ENCODE data around the gene HEG1. TPM values are rescaled to one million over a fixed set of nuclear protein-coding genes. Genes with fewer than 3 reads are reported as not detected.

HEG1 gene
- total and polyA plus RNA-seq, 11 donors: 23.7 to 211 (median 111) TPM

DNA sequence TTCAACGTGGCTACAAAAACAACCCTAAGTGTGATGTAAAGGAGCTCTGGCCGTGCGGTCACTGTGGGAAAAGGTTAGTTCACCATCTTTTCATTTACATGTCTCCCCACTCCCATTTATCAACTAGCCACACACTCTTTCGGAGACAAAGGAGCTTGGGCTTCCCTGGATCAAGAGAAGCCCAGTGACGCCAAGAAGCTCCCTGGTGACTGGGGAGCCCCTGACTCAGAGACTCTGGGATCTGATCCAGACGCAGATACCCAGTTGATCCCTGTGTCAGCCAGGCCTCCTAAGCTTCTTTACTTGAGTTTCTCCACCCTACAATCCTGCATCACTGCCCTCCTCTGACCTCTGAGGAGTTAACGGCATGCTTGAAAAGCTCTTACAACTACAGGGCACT, 43.9 kb downstream of the HEG1 start:
- no peak for DNase-seq
- Histone ChIP-seq H3K4me3 (no peak overlapping the region), H3K27me3 (no peaks in the 10 kb centered on the region), H3K4me1 (peaks cover 0 to 31% (median 14%) of the 10 kb centered on the region in 12 donors), H3K9me3 (no peaks in the 10 kb centered on the region), H3K36me3 (peaks cover 0 to 100% (median 96%) of the 10 kb centered on the region in 9 donors), H3K27ac (no peak overlapping the region)
- WGBS, 4 donors: 73 to 79% (median 78%) methylated on average over 7 of the region's 7 CpGs
- ATAC-seq: no peak
- intact Hi-C loops (cut with DNase I): loop anchor here in 1 of 10 donors (5.0 kb wide), 1 partner anchor 40 kb away; no protein-coding TSS in a partner anchor
- TF ChIP-seq POLR2A (IDR thresholded peaks at IDR 0.05): no peak
- TF ChIP-seq, protein P1, sequence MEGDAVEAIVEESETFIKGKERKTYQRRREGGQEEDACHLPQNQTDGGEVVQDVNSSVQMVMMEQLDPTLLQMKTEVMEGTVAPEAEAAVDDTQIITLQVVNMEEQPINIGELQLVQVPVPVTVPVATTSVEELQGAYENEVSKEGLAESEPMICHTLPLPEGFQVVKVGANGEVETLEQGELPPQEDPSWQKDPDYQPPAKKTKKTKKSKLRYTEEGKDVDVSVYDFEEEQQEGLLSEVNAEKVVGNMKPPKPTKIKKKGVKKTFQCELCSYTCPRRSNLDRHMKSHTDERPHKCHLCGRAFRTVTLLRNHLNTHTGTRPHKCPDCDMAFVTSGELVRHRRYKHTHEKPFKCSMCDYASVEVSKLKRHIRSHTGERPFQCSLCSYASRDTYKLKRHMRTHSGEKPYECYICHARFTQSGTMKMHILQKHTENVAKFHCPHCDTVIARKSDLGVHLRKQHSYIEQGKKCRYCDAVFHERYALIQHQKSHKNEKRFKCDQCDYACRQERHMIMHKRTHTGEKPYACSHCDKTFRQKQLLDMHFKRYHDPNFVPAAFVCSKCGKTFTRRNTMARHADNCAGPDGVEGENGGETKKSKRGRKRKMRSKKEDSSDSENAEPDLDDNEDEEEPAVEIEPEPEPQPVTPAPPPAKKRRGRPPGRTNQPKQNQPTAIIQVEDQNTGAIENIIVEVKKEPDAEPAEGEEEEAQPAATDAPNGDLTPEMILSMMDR (IDR thresholded peaks at IDR 0.05): no peak

GRCh38 chr3:125010393-125010792, 45.4 kb downstream of the HEG1 start:
- TF ChIP-seq, protein P1 (IDR thresholded peaks at IDR 0.05): no peak
- no peak for TF ChIP-seq POLR2A (IDR thresholded peaks at IDR 0.05)
- H3K27me3 ChIP-seq: no peaks in the 10 kb centered on the region
- H3K4me3 ChIP-seq: no peak overlapping the region
- no peaks in the 10 kb centered on the region for H3K9me3 ChIP-seq
- H3K36me3 ChIP-seq: peaks cover 0 to 99% (median 96%) of the 10 kb centered on the region in 9 donors
- 92 to 98% (median 97%) methylated on average over 7 of the region's 7 CpGs for WGBS, 4 donors
- H3K4me1 ChIP-seq: peaks cover 0 to 31% (median 11%) of the 10 kb centered on the region in 12 donors
- no peak for ATAC-seq
- intact Hi-C loops (cut with DNase I): loop anchor here in 1 of 10 donors (5.0 kb wide), 1 partner anchor 42 kb away; no protein-coding TSS in a partner anchor
- H3K27ac ChIP-seq: no peak overlapping the region
- DNase-seq: no peak

DNA sequence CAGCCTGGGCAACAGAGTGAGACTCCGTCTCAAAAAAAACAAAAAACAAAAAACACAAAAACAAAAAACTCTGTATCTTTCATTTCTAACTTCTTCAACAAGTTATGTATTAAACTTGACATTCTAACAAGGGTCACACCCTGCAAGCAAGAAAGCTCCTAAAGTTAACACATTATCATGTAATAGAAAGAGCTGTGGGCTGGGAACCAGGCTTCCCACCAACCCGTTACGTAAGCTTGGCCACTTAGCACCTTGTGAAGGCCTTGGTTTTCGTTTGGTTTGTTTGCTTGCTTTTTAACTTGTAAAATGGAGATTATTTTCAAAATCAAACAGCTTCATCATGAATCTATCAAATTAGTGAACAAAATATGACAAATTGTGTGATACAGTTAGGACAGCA, 47.0 kb downstream of the HEG1 start:
- Histone ChIP-seq H3K4me3 (no peak overlapping the region), H3K4me1 (peaks cover 0 to 37% (median 12%) of the 10 kb centered on the region in 12 donors), H3K27me3 (no peaks in the 10 kb centered on the region), H3K9me3 (no peaks in the 10 kb centered on the region), H3K27ac (no peak overlapping the region), H3K36me3 (peaks cover 0 to 99% (median 96%) of the 10 kb centered on the region in 9 donors)
- intact Hi-C loops (cut with DNase I): loop anchor here in 1 of 10 donors (10.0 kb wide), 1 partner anchor 46 kb away; the partner anchor contains the start of gene HEG1
- TF ChIP-seq, protein P1 (IDR thresholded peaks at IDR 0.05): no peak
- TF ChIP-seq POLR2A (IDR thresholded peaks at IDR 0.05): no peak
- ATAC-seq: no peak
- 83 to 93% (median 88%) methylated on average over 4 of the region's 4 CpGs for WGBS, 4 donors
- DNase-seq: no peak

- no peak overlapping the region for H3K4me3 ChIP-seq
- no peak overlapping the region for H3K27ac ChIP-seq
- H3K36me3 ChIP-seq: peaks cover 0 to 99% (median 96%) of the 10 kb centered on the region in 9 donors
- H3K27me3 ChIP-seq: no peaks in the 10 kb centered on the region
- no peak for TF ChIP-seq POLR2A (IDR thresholded peaks at IDR 0.05)
- TF ChIP-seq, protein P1 (IDR thresholded peaks at IDR 0.05): no peak
- WGBS, 4 donors: 77 to 87% (median 83%) methylated on average over 5 of the region's 5 CpGs
- H3K4me1 ChIP-seq: peaks cover 3 to 54% (median 29%) of the 10 kb centered on the region in 12 donors
- intact Hi-C loops (cut with DNase I): loop anchor here in 1 of 10 donors (10.0 kb wide), 1 partner anchor 48 kb away; the partner anchor contains the start of gene HEG1
- DNase-seq (no peak), ATAC-seq (no peak)
- H3K9me3 ChIP-seq: no peaks in the 10 kb centered on the region
These were observed 49.5 kb downstream of the HEG1 start for GRCh38 chr3:125006291-125006731.

All from heart left ventricle (tissue), 16 donors.